IMR-90 (cell line): ENCODE data around the gene LIPI. TPM values are rescaled to one million over a fixed set of nuclear protein-coding genes. Genes with fewer than 3 reads are reported as not detected.
"Not testable (repeated sequence)": the region's sequence is repeated elsewhere in the genome, so short reads cannot be mapped to it uniquely, and the experiment has no call there.

ENCODE experiments used
- ATAC-seq: fragments of 200-7000 bp; cut with Tn5 transposase; 2 replicates; pipeline ENCODE4 v1.9.1; 2020; ENCODE audit warnings: low read depth, mild to moderate bottlenecking, moderate library complexity
- BruUV-seq: library from RNA; stranded (reverse); fragments of 400-500 nt; replicated peaks from 2 replicates; lab custom pipeline; 2021; lab: Mats Ljungman, UMichigan
- CTCF ChIA-PET: fragments of 300-600 bp; formaldehyde crosslinking; extraction: SDS; loops from one replicate; lab custom pipeline; 2021; ENCODE audit warnings: antibody characterized with exemption; lab: Yijun Ruan, JAX
- POLR2A ChIA-PET: fragments of 300-600 bp; sonication (Branson Sonifier 250); formaldehyde crosslinking; loops from one replicate; lab custom pipeline; 2022; ENCODE audit warnings: antibody characterized with exemption; ENCODE audit not compliant: unreplicated experiment; lab: Charles Lee
- DNase-seq: peaks from one replicate; pipeline ENCODE4 v3.0.0; 2013
- H2AFZ ChIP-seq: replicated peaks from 2 replicates; pipeline ENCODE3; 2013; ENCODE audit warnings: low read length, mild to moderate bottlenecking; ENCODE audit not compliant: poor library complexity
- H2AK5ac ChIP-seq: 2 replicates; pipeline ENCODE4 v1.6.1; 2013; ENCODE audit warnings: low read depth, low read length, inconsistent platforms
- H2AK9ac ChIP-seq: replicated peaks from 2 replicates; pipeline ENCODE3; 2013; ENCODE audit warnings: mild to moderate bottlenecking, low read depth, low read length, moderate library complexity; ENCODE audit not compliant: poor library complexity
- H2BK120ac ChIP-seq: 2 replicates; pipeline ENCODE4 v1.6.1; 2013; ENCODE audit warnings: low read depth, low read length, inconsistent platforms
- H2BK15ac ChIP-seq: 3 replicates; pipeline ENCODE4 v1.6.1; 2013; ENCODE audit warnings: low read depth, low read length, inconsistent platforms
- H2BK20ac ChIP-seq: 2 replicates; pipeline ENCODE4 v1.6.1; 2013; ENCODE audit warnings: low read depth, mild to moderate bottlenecking, inconsistent platforms, low read length, moderate library complexity
- H2BK5ac ChIP-seq: 2 replicates; pipeline ENCODE4 v1.6.1; 2013; ENCODE audit warnings: mild to moderate bottlenecking, low read depth, low read length, inconsistent platforms; ENCODE audit not compliant: poor library complexity, severe bottlenecking
- H3K14ac ChIP-seq: replicated peaks from 2 replicates; pipeline ENCODE4 v1.6.1; 2013; ENCODE audit warnings: low read depth, low read length, inconsistent platforms
- H3K18ac ChIP-seq: 2 replicates; pipeline ENCODE4 v1.6.1; 2013; ENCODE audit warnings: low read depth, low read length, control low read depth
- H3K23ac ChIP-seq: 2 replicates; pipeline ENCODE4 v1.6.1; 2013; ENCODE audit warnings: low read depth, low read length, inconsistent platforms
- H3K27ac ChIP-seq: 2 replicates; pipeline ENCODE4 v1.5.1; 2013; ENCODE audit warnings: mild to moderate bottlenecking, control low read depth, low read length; ENCODE audit not compliant: insufficient read depth
- H3K27me3 ChIP-seq: 2 replicates; pipeline ENCODE4 v1.6.1; 2013; ENCODE audit warnings: low read length; ENCODE audit not compliant: control insufficient read depth, insufficient read depth
- H3K36me3 ChIP-seq: 2 replicates; pipeline ENCODE4 v1.6.1; 2013; ENCODE audit warnings: low read length, mixed read lengths; ENCODE audit not compliant: control insufficient read depth, insufficient read depth
- H3K4ac ChIP-seq: 2 replicates; pipeline ENCODE4 v1.6.1; 2013; ENCODE audit warnings: low read depth, low read length, inconsistent platforms
- H3K4me1 ChIP-seq: 2 replicates; pipeline ENCODE4 v1.6.1; 2013; ENCODE audit warnings: low read length, mixed read lengths; ENCODE audit not compliant: control insufficient read depth, insufficient read depth
- H3K4me2 ChIP-seq: 2 replicates; pipeline ENCODE4 v1.6.1; 2013; ENCODE audit warnings: low read depth, mild to moderate bottlenecking, control low read depth, low read length, moderate library complexity
- H3K4me3 ChIP-seq: 2 replicates; pipeline ENCODE4 v1.5.1; 2013; ENCODE audit warnings: low read depth, mild to moderate bottlenecking, control low read depth, low read length, moderate library complexity; ENCODE audit not compliant: insufficient read depth
- H3K56ac ChIP-seq: 2 replicates; pipeline ENCODE4 v1.6.1; 2013; ENCODE audit warnings: low read length, inconsistent platforms; ENCODE audit not compliant: insufficient read depth; ENCODE audit errors: extremely low read depth
- H3K79me1 ChIP-seq, 2 experiments: 2 replicates each; pipeline ENCODE4 v1.6.1; 2013; ENCODE audit warnings: low read length in 2 of 2, inconsistent platforms in 1 of 2, low read depth in 1 of 2
- H3K9ac ChIP-seq: 2 replicates; pipeline ENCODE4 v1.6.1; 2013; ENCODE audit warnings: low read depth, low read length, control low read depth
- H3K9me1 ChIP-seq: 2 replicates; pipeline ENCODE4 v1.6.1; 2013; ENCODE audit warnings: low read length, inconsistent platforms; ENCODE audit not compliant: insufficient read depth
- H3K9me3 ChIP-seq: 2 replicates; pipeline ENCODE4 v1.6.1; 2013; ENCODE audit warnings: low read length; ENCODE audit not compliant: control insufficient read depth, insufficient read depth
- H4K20me1 ChIP-seq: 2 replicates; pipeline ENCODE4 v1.6.1; 2013; ENCODE audit warnings: low read length, inconsistent platforms; ENCODE audit not compliant: insufficient read depth
- H4K5ac ChIP-seq: 2 replicates; pipeline ENCODE4 v1.6.1; 2013; ENCODE audit warnings: mild to moderate bottlenecking, low read depth, low read length, control low read depth
- H4K8ac ChIP-seq, 2 experiments: 2 replicates each; pipeline ENCODE4 v1.6.1; 2013; ENCODE audit warnings: low read depth in 2 of 2, low read length in 2 of 2, control low read depth in 1 of 2, inconsistent platforms in 1 of 2
- H4K91ac ChIP-seq: 2 replicates; pipeline ENCODE4 v1.6.1; 2013; ENCODE audit warnings: low read depth, low read length, inconsistent platforms; ENCODE audit not compliant: insufficient read depth
- MAFK ChIP-seq: IDR thresholded peaks from 2 replicates; pipeline ENCODE4 v1.6.1; 2012; ENCODE audit warnings: low read depth, low read length, improper control_type of control experiment
- WGBS, 2 experiments: methylation state at CpG; one replicate each; pipeline versions ENCODE4 v1.1.5 to v1.1.7; 2013; ENCODE audit warnings: missing lambda C conversion rate in 2 of 2; ENCODE audit not compliant: insufficient read length in 1 of 2; ENCODE audit errors: extremely low coverage in 2 of 2; 5-methylcytosine and 5-hydroxymethylcytosine counted together
- dilution Hi-C: fragments of 300-500 bp; cut with HindIII; formaldehyde crosslinking; loops from one replicate; pipeline ENCODE4 v1.14.3; 2018; ENCODE audit warnings: low sequenced_read_pairs; ENCODE audit not compliant: unreplicated experiment
- in situ Hi-C: fragments of 300-500 bp; cut with MboI; formaldehyde crosslinking; loops from 3 replicates; pipeline ENCODE4 v1.14.3; 2019; ENCODE audit warnings: low sequenced_read_pairs, inconsistent platforms, mixed read lengths
- intact Hi-C: fragments of 100-400 bp; cut with micrococcal nuclease; formaldehyde crosslinking; loops from 2 replicates; pipeline ENCODE4 v1.10.0; 2022
- polyA plus RNA-seq, 3 experiments: library from polyadenylated mRNA; depleted of rRNA; stranded (reverse); fragments of >200 nt; gene quantifications; 2 replicates each; pipeline ENCODE4 v1.2.3, GENCODE V29; 2012; ENCODE audit warnings: low replicate concordance in 1 of 3
- total RNA-seq: library from RNA; depleted of rRNA; stranded (reverse); fragments of >200 nt; gene quantifications from 2 replicates; pipeline ENCODE4 v1.2.3, GENCODE V29; 2012

Gene LIPI
- total and polyA plus RNA-seq, 2 of the 4 experiments (the other 2 are of a cell fraction): not detected

GRCh38 chr21:14166463-14167223 is 44.1 kb downstream of the LIPI start:
- DNase-seq, POLR2A ChIA-PET, H2AK9ac ChIP-seq, H2AFZ ChIP-seq, H3K9ac ChIP-seq, H4K20me1 ChIP-seq, H3K4me2 ChIP-seq, H2BK20ac ChIP-seq, H2AK5ac ChIP-seq, H4K8ac ChIP-seq, H2BK120ac ChIP-seq, ATAC-seq, intact Hi-C loops, H3K36me3 ChIP-seq, H3K4me1 ChIP-seq, H4K5ac ChIP-seq, H3K9me3 ChIP-seq, H3K14ac ChIP-seq, H3K18ac ChIP-seq, H3K4me3 ChIP-seq, H3K9me1 ChIP-seq, H2BK5ac ChIP-seq, H4K91ac ChIP-seq, H3K27me3 ChIP-seq, H3K4ac ChIP-seq, H3K27ac ChIP-seq, BruUV-seq, H2BK15ac ChIP-seq, H3K23ac ChIP-seq, H3K79me1 ChIP-seq, CTCF ChIA-PET, dilution Hi-C loops, in situ Hi-C loops, H3K56ac ChIP-seq: not testable (repeated sequence)
- 62% methylated on average over 4 of the region's 16 CpGs; no CpG with 5 or more reads in 1 of the 2 experiments for WGBS, 2 experiments
- peak; percentile 48 for TF ChIP-seq MAFK
